Colon (tissue), 2 donors: ENCODE measurements around the gene TRAF5.
"Not testable (repeated sequence)": the region's sequence is repeated elsewhere in the genome, so short reads cannot be mapped to it uniquely, and the experiment has no call there.

Experiments used
- FAIRE-seq: peaks from 2 replicates; lab custom pipeline; 2012; peaks lifted over from hg19 to GRCh38; lab: Jason Lieb, UNC
- donor health status: control.
- donor health status: control.

TRAF5 gene

DNA sequence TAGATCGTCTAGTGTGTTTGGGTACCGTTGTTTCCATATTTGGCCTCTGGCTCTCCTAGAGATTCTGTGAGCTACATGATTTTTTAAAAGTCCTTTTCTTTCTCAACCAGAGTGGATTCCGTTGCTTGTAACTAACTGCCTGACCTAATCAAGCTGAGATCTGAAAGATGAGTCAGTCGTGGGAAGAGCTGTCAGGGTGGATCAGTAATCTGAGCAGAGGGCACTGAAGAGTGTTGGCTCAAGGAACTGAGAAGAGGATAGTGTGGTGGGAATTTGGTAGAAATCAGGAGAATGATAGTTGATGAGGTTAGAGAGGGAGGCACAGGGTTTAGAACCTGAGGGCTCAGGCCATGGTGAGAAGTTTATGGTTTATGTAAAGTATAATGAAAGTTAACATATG is 52.2 kb downstream of the TRAF5 start:
- no peak for FAIRE-seq

- FAIRE-seq, result no peak
Measured at GRCh38 chr1:211379446-211379845, 52.8 kb downstream of the TRAF5 start.

DNA sequence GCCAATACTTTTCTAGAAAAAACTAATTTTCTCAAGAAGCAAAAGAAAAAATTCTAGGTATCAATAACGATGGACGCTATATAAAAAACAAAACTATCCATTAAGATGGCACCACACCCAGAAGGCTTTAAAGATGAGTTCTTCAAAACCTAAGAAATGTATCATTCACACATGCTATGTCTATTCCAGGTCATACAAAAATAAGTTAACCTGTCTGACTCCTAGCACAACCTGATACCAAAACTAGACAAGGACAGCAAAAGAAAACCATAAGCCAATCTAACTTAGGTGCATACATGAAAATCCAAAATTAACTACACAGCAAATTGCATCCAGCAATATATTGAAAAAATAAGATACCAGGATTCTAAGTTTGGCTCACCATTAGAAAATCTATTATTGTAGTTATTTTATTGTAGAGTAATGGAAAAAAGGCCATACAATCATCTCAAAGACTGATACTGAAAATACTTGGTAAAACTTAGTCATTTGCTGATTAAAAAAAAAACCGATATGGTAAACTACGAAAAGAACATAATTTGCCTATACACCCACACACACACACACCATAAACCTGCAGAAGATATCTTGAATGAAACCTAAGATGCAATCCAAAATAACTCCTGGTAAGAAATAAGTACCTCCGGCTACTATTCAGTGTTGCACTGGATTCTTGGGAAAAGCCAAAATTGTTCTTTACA is 55.0 kb downstream of the TRAF5 start:
- FAIRE-seq, result no peak

GRCh38 chr1:211382182-211382713 is 55.6 kb downstream of the TRAF5 start:
- peak; percentile 14 for FAIRE-seq

- no peak for FAIRE-seq
Measured at GRCh38 chr1:211382714-211383480, 56.3 kb downstream of the TRAF5 start.

GRCh38 chr1:211384524-211384923 is 57.9 kb downstream of the TRAF5 start:
- no peak for FAIRE-seq

GRCh38 chr1:211386921-211387320 is 60.3 kb downstream of the TRAF5 start:
- FAIRE-seq, result no peak

GRCh38 chr1:211390829-211391228 is 64.2 kb downstream of the TRAF5 start:
- FAIRE-seq, result not testable (repeated sequence)

DNA sequence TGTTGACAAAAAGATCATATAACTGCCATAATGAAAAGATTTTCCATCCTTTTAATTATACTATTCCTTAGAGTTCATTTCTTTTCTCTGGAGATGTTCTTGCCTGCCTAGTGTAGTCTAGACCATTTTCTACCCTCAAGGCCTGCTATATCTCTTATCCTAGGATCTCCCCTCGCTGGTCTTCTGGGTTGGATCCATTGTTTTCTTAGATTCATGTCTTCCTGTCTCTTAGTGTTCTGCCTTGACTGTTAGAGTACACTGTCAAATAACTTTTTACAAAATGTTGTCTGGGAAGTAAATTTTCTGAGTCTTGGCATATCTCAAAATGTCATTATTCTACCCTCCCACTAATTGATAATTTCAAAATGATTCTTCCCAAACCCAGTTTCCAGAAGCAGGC is 66.6 kb downstream of the TRAF5 start:
- FAIRE-seq, result no peak

GRCh38 chr1:211398266-211398930 is 71.8 kb downstream of the TRAF5 start:
- not testable (repeated sequence) for FAIRE-seq

DNA sequence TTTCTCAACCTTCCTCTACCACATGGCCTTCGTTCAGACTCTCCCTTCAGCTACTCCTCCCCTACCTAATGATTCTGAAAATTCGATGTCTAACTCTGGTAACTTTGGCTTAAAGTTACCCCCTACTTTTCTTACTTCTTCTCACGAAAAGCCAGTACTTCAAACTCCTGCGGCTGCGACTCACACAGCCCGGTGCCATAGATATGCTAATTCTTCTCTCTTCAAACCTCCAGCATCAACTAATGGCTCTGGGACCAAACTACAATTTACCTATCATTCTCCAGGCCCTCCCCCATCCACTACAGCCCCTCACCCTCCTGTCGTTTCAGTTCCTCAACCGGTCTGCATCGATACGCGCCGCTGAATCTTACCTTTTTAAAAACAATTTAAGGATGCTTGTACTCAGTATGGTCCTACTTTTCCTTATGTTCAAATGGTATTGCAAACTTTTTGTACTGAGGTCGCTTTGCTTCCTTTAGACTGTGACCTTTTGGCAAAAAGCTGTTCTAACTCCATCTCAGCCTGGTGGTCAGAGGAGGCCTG is 73.3 kb downstream of the TRAF5 start:
- FAIRE-seq, result not testable (repeated sequence)

GRCh38 chr1:211401751-211402150 is 75.1 kb downstream of the TRAF5 start:
- FAIRE-seq, result not testable (repeated sequence)

DNA sequence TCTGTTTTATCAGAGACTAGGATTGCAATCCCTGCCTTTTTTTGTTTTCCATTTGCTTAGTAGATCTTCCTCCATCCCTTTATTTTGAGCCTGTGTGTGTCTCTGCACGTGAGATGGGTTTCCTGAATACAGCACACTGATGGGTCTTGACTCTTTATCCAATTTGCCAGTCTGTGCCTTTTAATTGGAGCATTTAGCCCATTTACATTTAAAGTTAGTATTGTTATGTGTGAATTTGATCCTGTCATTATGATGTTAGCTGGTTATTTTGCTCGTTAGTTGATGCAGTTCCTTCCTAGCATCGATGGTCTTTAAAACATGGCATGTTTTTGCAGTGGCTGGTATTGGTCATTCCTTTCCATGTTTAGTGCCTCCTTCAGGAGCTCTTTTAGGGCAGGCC is 79.5 kb downstream of the TRAF5 start:
- FAIRE-seq, result not testable (repeated sequence)

- FAIRE-seq, result not testable (repeated sequence)
Measured at GRCh38 chr1:211407749-211408148, 81.1 kb downstream of the TRAF5 start.

DNA sequence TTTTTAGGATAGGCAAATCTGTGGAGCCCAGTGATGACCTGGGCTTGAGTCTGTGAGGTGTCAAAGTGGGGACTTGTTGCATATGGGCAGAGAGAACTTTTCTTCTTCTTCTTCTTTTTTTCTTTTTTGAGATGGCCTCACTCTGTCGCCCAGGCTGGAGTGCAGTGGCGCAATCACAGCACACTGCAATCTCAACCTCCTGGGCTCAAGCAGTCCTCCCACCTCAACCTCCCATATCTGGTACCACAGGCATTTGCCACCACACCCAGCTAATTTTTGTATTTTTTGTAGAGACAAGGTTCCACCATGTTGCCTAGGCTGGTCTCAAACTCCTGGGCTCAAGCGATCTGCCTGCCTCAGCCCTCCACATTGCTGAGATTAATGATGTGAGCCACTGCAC is 85.0 kb downstream of the TRAF5 start:
- no peak for FAIRE-seq

GRCh38 chr1:211415700-211416099 is 89.1 kb downstream of the TRAF5 start:
- FAIRE-seq, result no peak

DNA sequence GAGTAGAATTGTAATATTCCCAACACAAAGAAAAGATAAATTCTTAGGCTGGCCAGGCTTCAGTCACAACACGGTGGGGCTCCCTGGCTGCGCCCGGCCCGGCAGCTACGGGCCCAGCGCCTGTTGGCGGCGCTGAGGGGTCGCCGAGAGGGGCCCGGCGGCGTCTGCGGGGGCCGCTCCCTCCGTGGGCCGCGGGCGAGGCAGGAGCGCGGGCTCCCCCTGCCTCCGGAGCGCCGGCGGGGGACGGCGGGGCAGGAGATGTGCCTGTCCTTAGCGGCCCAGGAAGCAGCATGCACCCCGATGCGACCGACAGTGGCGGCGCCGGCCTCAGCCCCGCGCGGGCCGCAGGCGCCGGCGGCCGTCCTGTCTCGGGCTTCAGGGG is 89.6 kb downstream of the TRAF5 start:
- not testable (repeated sequence) for FAIRE-seq

DNA sequence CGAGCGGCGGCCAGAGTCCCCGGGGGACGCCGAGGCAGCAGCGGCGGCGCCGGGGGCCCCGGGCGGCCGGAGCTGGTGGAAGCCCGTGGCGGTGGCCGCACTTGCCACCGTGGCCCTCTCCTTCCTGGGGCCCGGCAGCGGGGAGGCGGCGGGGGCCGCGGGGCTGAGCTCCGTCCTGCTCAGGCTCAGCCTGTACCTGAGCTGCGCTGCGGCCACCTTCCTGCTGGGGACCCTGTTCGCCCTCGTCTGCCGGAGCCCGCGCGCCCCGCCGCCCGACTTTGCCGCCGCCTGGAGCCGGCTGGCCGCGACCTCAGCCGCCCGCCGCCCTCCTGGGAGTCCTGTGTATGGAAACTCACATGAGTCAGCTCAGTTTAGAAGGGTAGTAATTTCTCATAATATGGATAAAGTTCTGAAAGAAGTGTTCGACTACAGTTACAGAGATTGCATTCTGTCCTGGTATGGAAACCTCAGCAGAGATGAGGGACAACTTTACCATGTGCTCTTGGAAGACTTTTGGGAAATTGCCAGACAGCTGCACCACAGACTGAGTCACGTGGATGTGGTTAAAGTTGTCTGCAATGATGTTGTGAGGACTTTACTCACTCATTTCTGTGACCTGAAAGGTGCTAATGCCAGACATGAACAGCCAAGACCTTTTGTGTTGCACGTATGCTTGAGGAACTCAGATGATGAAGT is 90.1 kb downstream of the TRAF5 start:
- FAIRE-seq, result not testable (repeated sequence)

DNA sequence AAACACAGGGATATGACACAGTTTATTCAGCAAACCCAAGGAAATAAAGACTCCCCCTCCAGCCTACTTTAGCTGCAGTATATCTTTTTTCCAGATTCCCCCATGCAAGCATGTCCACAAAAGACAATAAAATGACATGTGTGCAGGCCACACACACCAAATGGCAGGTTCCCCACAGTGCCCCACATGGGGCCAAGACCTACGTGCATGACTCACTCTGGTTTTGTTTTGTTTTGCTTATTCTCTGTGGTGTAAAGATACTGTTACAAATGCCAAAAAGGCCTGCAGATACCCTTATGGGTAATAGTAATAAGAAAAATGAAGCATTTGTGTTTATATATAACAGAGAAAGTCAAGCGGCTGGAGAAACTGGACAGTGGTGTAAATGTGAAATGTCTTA is 93.8 kb downstream of the TRAF5 start:
- FAIRE-seq, result no peak

DNA sequence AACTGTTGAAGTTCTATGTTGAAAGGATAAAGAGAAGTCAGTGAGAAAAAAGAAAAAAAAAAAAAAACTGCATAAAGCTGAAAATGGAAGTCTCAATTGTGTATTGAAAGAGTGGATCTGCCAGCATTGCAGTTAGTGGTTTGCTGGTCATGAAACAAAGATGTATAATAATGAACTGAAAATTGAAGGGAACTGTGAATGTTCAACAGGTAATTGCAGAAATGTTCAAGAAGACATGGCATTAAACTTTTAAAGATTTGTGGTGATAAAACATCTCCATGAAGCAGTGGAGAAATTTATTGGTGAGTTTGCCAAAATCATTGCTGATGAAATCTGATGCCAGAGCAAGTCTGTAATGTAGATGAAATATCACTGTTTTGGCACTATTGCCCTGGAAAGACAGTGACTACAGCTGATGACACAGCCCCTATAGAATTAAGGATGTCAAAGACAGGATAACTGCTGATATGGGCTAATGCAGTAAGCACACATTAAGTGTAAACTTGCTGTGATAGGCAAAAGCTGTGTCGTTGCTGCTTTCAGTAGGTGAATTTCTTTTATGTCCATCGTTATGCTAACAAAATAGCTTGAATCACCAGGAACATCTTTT is 94.3 kb downstream of the TRAF5 start:
- FAIRE-seq, result no peak

DNA sequence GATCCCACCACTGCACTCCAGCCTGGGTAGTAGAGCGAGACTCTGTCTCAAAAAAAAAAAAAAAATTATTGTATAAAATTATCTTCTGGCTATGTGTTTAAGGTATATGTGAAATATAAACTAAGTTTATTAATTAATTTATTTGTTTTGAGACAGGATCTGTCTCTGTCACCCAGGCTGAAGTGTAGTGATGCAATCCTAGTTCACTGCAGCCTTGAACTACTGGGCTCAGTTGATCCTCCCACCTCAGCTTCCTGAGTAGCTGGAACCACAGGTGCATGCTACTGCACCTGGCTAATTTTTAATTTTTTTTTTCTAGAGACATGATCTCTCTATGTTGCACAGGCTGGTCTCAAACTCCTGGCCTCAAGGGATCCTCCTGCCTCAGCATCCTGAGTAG is 97.4 kb downstream of the TRAF5 start:
- no peak for FAIRE-seq
